GM18498 (cell line): ENCODE data around the gene S100PBP.

ENCODE experiments used
- ATAC-seq: cut with Tn5 transposase; IDR thresholded peaks from one replicate; pipeline ENCODE4 v1.9.1; 2021; ENCODE audit warnings: mild to moderate bottlenecking, moderate library complexity; ENCODE audit not compliant: unreplicated experiment

Gene S100PBP

GRCh38 chr1:32817159-32817814 is at the start of gene S100PBP, which contains the start of gene YARS1:
S100PBP (plus strand) TSS chr1:32817653; CDS start chr1:32826100, 8,447 bp downstream.
YARS1 (minus strand) TSS chr1:32817358; CDS start chr1:32817244, 114 bp downstream.
- peak; percentile 85 for ATAC-seq

- ATAC-seq, result no peak
These were observed 49.2 kb upstream of the S100PBP start for GRCh38 chr1:32768110-32768850.

- ATAC-seq, result no peak
These were observed 47.8 kb upstream of the S100PBP start for GRCh38 chr1:32769524-32770220.

GRCh38 chr1:32770221-32770731 is 47.2 kb upstream of the S100PBP start:
- no peak for ATAC-seq

- ATAC-seq, result no peak
These were observed 46.5 kb upstream of the S100PBP start for GRCh38 chr1:32770741-32771548.

GRCh38 chr1:32771561-32772280 is 45.7 kb upstream of the S100PBP start:
- ATAC-seq, result no peak

GRCh38 chr1:32772281-32773017 is 45.0 kb upstream of the S100PBP start:
- ATAC-seq, result no peak

GRCh38 chr1:32773018-32773763 is 44.3 kb upstream of the S100PBP start:
- ATAC-seq, result no peak

GRCh38 chr1:32773764-32774463 is 43.5 kb upstream of the S100PBP start:
- no peak for ATAC-seq

- ATAC-seq, result no peak
These were observed 43.0 kb upstream of the S100PBP start for GRCh38 chr1:32774464-32774808.

- ATAC-seq, result no peak
These were observed 42.4 kb upstream of the S100PBP start for GRCh38 chr1:32774950-32775634.

GRCh38 chr1:32775640-32776337 is 41.7 kb upstream of the S100PBP start:
- no peak for ATAC-seq

- no peak for ATAC-seq
These were observed 38.2 kb upstream of the S100PBP start for GRCh38 chr1:32779242-32779641.

GRCh38 chr1:32780005-32780404 is 37.4 kb upstream of the S100PBP start:
- ATAC-seq, result no peak

GRCh38 chr1:32780628-32781234 is 36.7 kb upstream of the S100PBP start:
- no peak for ATAC-seq

- ATAC-seq, result no peak
These were observed 35.4 kb upstream of the S100PBP start for GRCh38 chr1:32782086-32782485.

GRCh38 chr1:32783851-32784250 is 33.6 kb upstream of the S100PBP start:
- ATAC-seq, result no peak
